Gastrocnemius medialis (tissue), 4 donors: Measurements from ENCODE around the gene LRRC49. TPM values are rescaled to one million over a fixed set of nuclear protein-coding genes. Genes with fewer than 3 reads are reported as not detected.

Experiments used
- ATAC-seq, 2 donors: fragments of 150-250 bp; one replicate each; pipeline ENCODE4 v1.9.1; 2016
- DNase-seq, 2 donors: peaks; one replicate each; pipeline ENCODE4 v3.0.0-alpha.2; 2019
- H3K27ac ChIP-seq, 4 donors: fragments of 200-600 bp; sonication (generic); 1 replicate in 1 of 4; 2 replicates in 3 of 4; pipeline ENCODE4 v1.5.1; 2016 to 2018; ENCODE audit warnings: mild to moderate bottlenecking in 2 of 4, moderate library complexity in 1 of 4
- H3K27me3 ChIP-seq, 3 donors: fragments of 200-600 bp; sonication (generic) in 2 of 3; 1 replicate in 1 of 3; 2 replicates in 2 of 3; pipeline versions ENCODE4 v1.5.1 to v1.6.0; 2016 to 2019; ENCODE audit warnings: mild to moderate bottlenecking in 1 of 3, moderate library complexity in 1 of 3
- H3K36me3 ChIP-seq, 2 donors: fragments of 200-600 bp; sonication (generic) in 1 of 2; one replicate each; pipeline ENCODE4 v1.5.1; 2017 to 2018
- H3K4me1 ChIP-seq, 2 donors: fragments of 200-600 bp; sonication (generic) in 1 of 2; one replicate each; pipeline ENCODE4 v1.5.1; 2016 to 2017; ENCODE audit warnings: mild to moderate bottlenecking in 2 of 2
- H3K4me3 ChIP-seq, 4 donors: fragments of 200-600 bp; sonication (generic) in 3 of 4; 1 replicate in 1 of 4; 2 replicates in 3 of 4; pipeline ENCODE4 v1.5.1; 2016 to 2019; ENCODE audit warnings: mild to moderate bottlenecking in 2 of 4
- H3K9me3 ChIP-seq, 3 donors: fragments of 200-600 bp; sonication (generic) in 2 of 3; 1 replicate in 1 of 3; 2 replicates in 2 of 3; pipeline ENCODE4 v1.5.1; 2016 to 2019
- CTCF ChIP-seq, 5 experiments: fragments of 450-650 bp in 3 of 5; fragments of 200-600 bp in 2 of 5; sonication (generic) in 2 of 5; IDR thresholded peaks in 4 of 5; conservative IDR thresholded peaks in 1 of 5; 1 replicate in 4 of 5; 2 replicates in 1 of 5; pipeline ENCODE4 v1.5.1; 2016 to 2019; ENCODE audit warnings: antibody characterized with exemption in 5 of 5, mild to moderate bottlenecking in 3 of 5, moderate library complexity in 3 of 5
- POLR2A ChIP-seq, 2 donors: fragments of 450-650 bp; IDR thresholded peaks; one replicate each; pipeline ENCODE4 v1.6.1; 2017; ENCODE audit warnings: antibody characterized with exemption in 2 of 2, mild to moderate bottlenecking in 2 of 2, moderate library complexity in 2 of 2
- in situ Hi-C, 4 donors: fragments of 200-750 bp; cut with MboI; loops; one replicate each; pipeline versions ENCODE4 v1.15.0 to v1.8.0; 2017; ENCODE audit warnings: low sequenced_read_pairs in 4 of 4
- intact Hi-C: fragments of 100-400 bp; cut with DNase I; formaldehyde crosslinking; loops from one replicate; pipeline ENCODE4 v1.15.1; 2023; ENCODE audit warnings: low total_unique reads
- total RNA-seq, 4 donors: library from RNA; depleted of rRNA; stranded (reverse); fragments of >200 nt; gene quantifications; one replicate each; pipeline versions ENCODE4 v1.1.0 to v1.2.3, GENCODE V29; 2016

LRRC49 gene
- total RNA-seq, 4 donors from 2014 or later: 0.51 to 5.0 (median 2.8) TPM

GRCh38 chr15:71010472-71010871 is 117.8 kb downstream of the LRRC49 start:
- no peaks in the 10 kb centered on the region for H3K4me1 ChIP-seq
- no peak overlapping the region for H3K4me3 ChIP-seq

GRCh38 chr15:71010997-71011396 is 118.4 kb downstream of the LRRC49 start:
- no peak for TF ChIP-seq CTCF (IDR thresholded peaks at IDR 0.05 in 4 of 5, conservative IDR thresholded peaks at IDR 0.05 in 1 of 5)
- no peak for TF ChIP-seq POLR2A (IDR thresholded peaks at IDR 0.05)
- in situ Hi-C loops: no loop called here
- Histone ChIP-seq H3K9me3 (no peaks in the 10 kb centered on the region), H3K4me3 (no peak overlapping the region), H3K4me1 (no peaks in the 10 kb centered on the region), H3K27me3 (no peaks in the 10 kb centered on the region), H3K36me3 (no peaks in the 10 kb centered on the region), H3K27ac (no peak overlapping the region)
- DNase-seq (no peak), ATAC-seq (no peak)
- intact Hi-C loops: loop anchor here (2.0 kb wide), 1 partner anchor 430 kb away; no protein-coding TSS in a partner anchor

More at GRCh38 chr15:71010472-71010871, 117.8 kb downstream of the LRRC49 start:
- TF ChIP-seq CTCF (IDR thresholded peaks at IDR 0.05 in 4 of 5, conservative IDR thresholded peaks at IDR 0.05 in 1 of 5) (no peak), POLR2A (IDR thresholded peaks at IDR 0.05) (no peak)
- H3K27ac ChIP-seq: no peak overlapping the region
- ATAC-seq (no peak), DNase-seq (no peak)
- intact Hi-C loops (loop anchor here (2.0 kb wide), 1 partner anchor 430 kb away; no protein-coding TSS in a partner anchor), in situ Hi-C loops (no loop called here)
- no peaks in the 10 kb centered on the region for H3K9me3 ChIP-seq
- H3K36me3 ChIP-seq: no peaks in the 10 kb centered on the region
- H3K27me3 ChIP-seq: no peaks in the 10 kb centered on the region

- in situ Hi-C loops (no loop called here), intact Hi-C loops (loop anchor here (2.0 kb wide), 1 partner anchor 429 kb away; no protein-coding TSS in a partner anchor)
- H3K27ac ChIP-seq: no peak overlapping the region
- no peaks in the 10 kb centered on the region for H3K4me1 ChIP-seq
- no peak for DNase-seq
- no peak overlapping the region for H3K4me3 ChIP-seq
- H3K9me3 ChIP-seq: no peaks in the 10 kb centered on the region
- TF ChIP-seq POLR2A (IDR thresholded peaks at IDR 0.05) (no peak), CTCF (IDR thresholded peaks at IDR 0.05 in 4 of 5, conservative IDR thresholded peaks at IDR 0.05 in 1 of 5) (peak; percentile 21 to 61 (median 37))
- H3K27me3 ChIP-seq: no peaks in the 10 kb centered on the region
- no peak for ATAC-seq
- H3K36me3 ChIP-seq: no peaks in the 10 kb centered on the region
Measured at GRCh38 chr15:71011503-71012155, 119.0 kb downstream of the LRRC49 start.

- H3K4me3 ChIP-seq: no peak overlapping the region
- ATAC-seq (no peak), DNase-seq (no peak)
- no peaks in the 10 kb centered on the region for H3K4me1 ChIP-seq
- no peaks in the 10 kb centered on the region for H3K9me3 ChIP-seq
- in situ Hi-C loops (no loop called here), intact Hi-C loops (no loop called here)
- no peaks in the 10 kb centered on the region for H3K27me3 ChIP-seq
- no peak for TF ChIP-seq POLR2A (IDR thresholded peaks at IDR 0.05)
- TF ChIP-seq CTCF (IDR thresholded peaks at IDR 0.05 in 4 of 5, conservative IDR thresholded peaks at IDR 0.05 in 1 of 5): no peak
- no peak overlapping the region for H3K27ac ChIP-seq
- H3K36me3 ChIP-seq: no peaks in the 10 kb centered on the region
Measured at GRCh38 chr15:71013446-71013845, 120.8 kb downstream of the LRRC49 start.
